Breast epithelium (tissue), 4 donors: Measurements from ENCODE around the gene CORO7. TPM values are rescaled to one million over a fixed set of nuclear protein-coding genes. Genes with fewer than 3 reads are reported as not detected.

Source experiments
- DNase-seq, 2 donors: peaks; one replicate each; pipeline ENCODE4 v3.0.0-alpha.2; 2019; ENCODE audit warnings: low spot score in 2 of 2
- H3K27ac ChIP-seq, 2 donors: fragments of 200-600 bp; sonication (generic) in 1 of 2; one replicate each; pipeline ENCODE4 v1.5.1; 2016 to 2019; ENCODE audit warnings: mild to moderate bottlenecking in 1 of 2
- H3K27me3 ChIP-seq, 2 donors: fragments of 200-600 bp; sonication (generic) in 1 of 2; one replicate each; pipeline versions ENCODE4 v1.5.1 to v1.6.0; 2017 to 2019; ENCODE audit warnings: control low read depth in 1 of 2, mild to moderate bottlenecking in 1 of 2
- H3K36me3 ChIP-seq: fragments of 200-600 bp; one replicate; pipeline ENCODE4 v1.5.1; 2019
- H3K4me1 ChIP-seq, 2 donors: fragments of 200-600 bp; sonication (generic); one replicate each; pipeline ENCODE4 v1.5.1; 2016 to 2019; ENCODE audit warnings: control low read depth in 1 of 2
- H3K4me3 ChIP-seq, 3 donors: fragments of 200-600 bp; sonication (generic); 1 replicate in 2 of 3; 2 replicates in 1 of 3; pipeline ENCODE4 v1.5.1; 2016 to 2019; ENCODE audit warnings: mild to moderate bottlenecking in 3 of 3, moderate library complexity in 2 of 3
- H3K9me3 ChIP-seq, 2 donors: fragments of 200-600 bp; sonication (generic) in 1 of 2; one replicate each; pipeline ENCODE4 v1.5.1; 2016 to 2019; ENCODE audit warnings: control low read depth in 1 of 2
- POLR2A ChIP-seq: fragments of 450-650 bp; IDR thresholded peaks from one replicate; pipeline ENCODE4 v1.6.1; 2016; ENCODE audit warnings: antibody characterized with exemption, mild to moderate bottlenecking, moderate library complexity
- POLR2AphosphoS5 ChIP-seq, 3 donors: sonication (generic); formaldehyde crosslinking; IDR thresholded peaks; one replicate each; pipeline ENCODE4 v1.6.1; 2017; ENCODE audit warnings: antibody characterized with exemption in 3 of 3
- intact Hi-C: fragments of 100-400 bp; cut with DNase I; formaldehyde crosslinking; loops from one replicate; pipeline ENCODE4 v1.15.1; 2023; ENCODE audit warnings: low total_unique reads
- total RNA-seq, 3 donors: library from RNA; depleted of rRNA; stranded (reverse); fragments of >200 nt; gene quantifications; one replicate each; pipeline ENCODE4 v1.1.0, GENCODE V29; 2016
- TF ChIP-seq, protein P1 (sequence below), 3 donors: fragments of 450-650 bp; IDR thresholded peaks; one replicate each; pipeline ENCODE4 v1.5.1; 2016 to 2017; ENCODE audit warnings: antibody characterized with exemption in 3 of 3, mild to moderate bottlenecking in 3 of 3, moderate library complexity in 3 of 3

Gene CORO7
- total RNA-seq, 3 donors from 2014 or later: 19.7 to 25.9 (median 22.7) TPM

DNA sequence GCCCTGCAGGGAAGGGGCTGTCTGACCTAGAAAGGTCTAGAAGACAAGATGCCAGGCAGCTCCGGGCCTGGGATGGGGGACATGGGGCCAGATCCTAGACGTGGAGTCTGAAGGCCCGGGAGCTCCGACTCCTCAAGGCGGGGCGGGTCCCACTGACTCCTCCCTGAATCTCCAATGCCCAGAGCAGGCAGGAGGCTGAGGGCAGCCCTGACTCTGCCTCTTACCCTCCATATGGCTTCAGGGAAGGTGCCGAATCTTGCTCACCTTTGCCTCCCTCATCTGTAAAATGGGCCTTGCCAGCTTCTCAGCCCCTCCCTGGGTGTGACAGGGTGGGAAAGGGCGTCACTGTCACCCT, 30.0 kb downstream of the CORO7 start:
- DNase-seq: no peak
- no peaks in the 10 kb centered on the region for H3K27me3 ChIP-seq
- intact Hi-C loops: no loop called here
- no peak overlapping the region for H3K4me3 ChIP-seq
- H3K4me1 ChIP-seq: peaks cover 4 to 15% of the 10 kb centered on the region in 2 donors
- H3K27ac ChIP-seq: peak overlapping the region; percentile 66 to 85
- H3K9me3 ChIP-seq: no peaks in the 10 kb centered on the region
- peaks cover 4% of the 10 kb centered on the region for H3K36me3 ChIP-seq
- TF ChIP-seq, protein P1, sequence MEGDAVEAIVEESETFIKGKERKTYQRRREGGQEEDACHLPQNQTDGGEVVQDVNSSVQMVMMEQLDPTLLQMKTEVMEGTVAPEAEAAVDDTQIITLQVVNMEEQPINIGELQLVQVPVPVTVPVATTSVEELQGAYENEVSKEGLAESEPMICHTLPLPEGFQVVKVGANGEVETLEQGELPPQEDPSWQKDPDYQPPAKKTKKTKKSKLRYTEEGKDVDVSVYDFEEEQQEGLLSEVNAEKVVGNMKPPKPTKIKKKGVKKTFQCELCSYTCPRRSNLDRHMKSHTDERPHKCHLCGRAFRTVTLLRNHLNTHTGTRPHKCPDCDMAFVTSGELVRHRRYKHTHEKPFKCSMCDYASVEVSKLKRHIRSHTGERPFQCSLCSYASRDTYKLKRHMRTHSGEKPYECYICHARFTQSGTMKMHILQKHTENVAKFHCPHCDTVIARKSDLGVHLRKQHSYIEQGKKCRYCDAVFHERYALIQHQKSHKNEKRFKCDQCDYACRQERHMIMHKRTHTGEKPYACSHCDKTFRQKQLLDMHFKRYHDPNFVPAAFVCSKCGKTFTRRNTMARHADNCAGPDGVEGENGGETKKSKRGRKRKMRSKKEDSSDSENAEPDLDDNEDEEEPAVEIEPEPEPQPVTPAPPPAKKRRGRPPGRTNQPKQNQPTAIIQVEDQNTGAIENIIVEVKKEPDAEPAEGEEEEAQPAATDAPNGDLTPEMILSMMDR (IDR thresholded peaks at IDR 0.05): no peak

DNA sequence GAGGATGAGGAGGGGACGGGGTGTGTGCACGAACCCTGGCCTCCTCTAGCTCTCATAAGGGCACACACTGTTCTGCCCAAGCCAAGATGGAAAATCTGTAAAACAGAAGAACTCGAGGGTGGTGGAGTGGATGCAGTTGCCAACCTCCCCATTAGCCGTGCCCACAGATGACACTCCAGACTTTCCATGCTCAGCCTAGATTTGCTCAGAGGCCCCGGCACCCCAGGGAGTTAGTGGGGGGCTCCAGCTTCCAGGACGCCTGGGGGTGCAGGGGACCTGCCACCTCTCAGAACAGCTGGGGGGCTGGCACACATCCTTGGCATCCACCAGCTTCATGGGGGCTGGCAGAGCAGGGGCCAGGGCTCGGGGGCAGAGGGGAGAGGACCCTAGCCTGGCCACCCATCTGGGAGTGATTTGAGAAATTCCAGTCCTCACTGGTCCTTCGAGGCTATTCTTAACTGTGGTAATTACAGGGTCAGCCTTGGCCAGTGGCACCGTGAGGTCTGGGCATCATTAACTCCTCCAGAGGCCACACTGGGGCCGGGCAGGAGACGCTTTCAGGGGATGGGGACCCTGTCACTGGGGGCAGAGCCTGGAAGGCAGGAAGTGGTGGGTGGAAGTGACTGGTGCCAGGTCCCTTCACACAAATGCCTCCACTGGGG, 30.5 kb downstream of the CORO7 start:
- no peak for DNase-seq
- H3K27ac ChIP-seq: peak overlapping the region; percentile 66 to 85
- intact Hi-C loops: no loop called here

DNA sequence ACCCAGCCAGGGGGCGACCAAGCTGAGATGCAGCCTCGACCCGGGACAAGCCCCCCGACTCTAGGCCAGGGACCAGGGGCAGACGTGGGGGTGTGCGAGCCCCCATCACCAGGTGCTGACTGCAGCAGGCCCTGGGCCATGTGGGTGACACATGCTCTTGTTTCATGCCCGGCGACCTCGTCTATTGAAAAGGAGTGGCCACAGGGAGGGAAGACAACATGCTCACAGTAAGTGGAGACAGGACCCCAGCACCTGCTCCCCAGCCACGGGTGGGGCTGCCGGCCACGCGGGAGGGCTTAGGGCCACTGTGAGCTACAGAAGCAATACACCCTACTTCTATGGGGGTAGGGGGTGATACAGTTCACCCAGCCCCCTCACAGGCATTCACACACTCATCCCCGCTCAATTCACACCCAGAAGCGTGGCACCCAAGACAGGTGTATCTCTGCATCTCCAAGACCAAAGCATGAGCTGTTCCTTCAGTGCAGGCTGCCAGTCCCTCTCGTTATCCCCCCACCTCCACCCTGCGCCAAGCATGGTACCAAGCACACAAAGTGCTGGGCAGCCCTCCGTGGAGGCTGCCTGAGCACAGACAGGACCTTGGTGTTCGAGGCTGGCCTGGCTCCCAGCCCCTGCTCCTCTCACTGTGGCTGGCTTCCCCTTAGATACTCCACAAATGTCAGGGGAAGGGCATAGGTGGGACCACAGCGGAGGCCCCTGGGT, 31.2 kb downstream of the CORO7 start:
- TF ChIP-seq POLR2AphosphoS5 (IDR thresholded peaks at IDR 0.05): no peak
- TF ChIP-seq, protein P1 (IDR thresholded peaks at IDR 0.05): no peak
- TF ChIP-seq POLR2A: no peak
- no peak for DNase-seq
- Histone ChIP-seq H3K9me3 (no peaks in the 10 kb centered on the region), H3K4me1 (peaks cover 4 to 15% of the 10 kb centered on the region in 2 donors), H3K4me3 (no peak overlapping the region), H3K27me3 (no peaks in the 10 kb centered on the region), H3K27ac (peak overlapping the region; percentile 66 to 85), H3K36me3 (peaks cover 4% of the 10 kb centered on the region)
- intact Hi-C loops: no loop called here

More for the DNA sequence above, 30.5 kb downstream of the CORO7 start:
- Histone ChIP-seq H3K4me1 (peaks cover 4 to 15% of the 10 kb centered on the region in 2 donors), H3K27me3 (no peaks in the 10 kb centered on the region), H3K36me3 (peaks cover 4% of the 10 kb centered on the region), H3K9me3 (no peaks in the 10 kb centered on the region), H3K4me3 (no peak overlapping the region)
- no peak for TF ChIP-seq POLR2A
- TF ChIP-seq, protein P1 (IDR thresholded peaks at IDR 0.05): no peak
- TF ChIP-seq POLR2AphosphoS5 (IDR thresholded peaks at IDR 0.05): no peak

DNA sequence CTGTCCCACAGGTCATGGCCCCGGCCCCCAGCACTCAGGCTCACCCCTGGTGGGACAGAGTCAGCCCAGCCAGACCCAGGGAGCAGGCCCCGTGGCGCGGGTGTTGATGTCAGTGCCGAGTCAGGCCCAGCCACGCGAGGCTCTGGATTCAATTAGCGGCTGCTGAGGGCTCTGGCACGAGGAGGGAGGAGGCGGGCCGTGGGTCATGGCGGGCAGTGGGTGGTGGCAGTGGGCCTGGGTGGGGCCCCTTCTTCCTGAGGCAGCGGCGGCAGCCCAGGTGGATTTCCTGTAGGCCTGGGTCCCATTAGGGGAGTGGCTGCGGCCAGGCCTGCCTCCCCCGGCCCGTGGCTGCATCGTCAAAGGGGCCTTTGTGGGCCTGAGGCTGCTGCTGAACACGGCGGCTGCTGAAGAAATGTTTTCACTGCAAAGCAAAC, 31.9 kb downstream of the CORO7 start:
- peak overlapping the region; percentile 66 to 85 for H3K27ac ChIP-seq
- TF ChIP-seq POLR2AphosphoS5 (IDR thresholded peaks at IDR 0.05) (peak in 1 of 3 donors; percentile 20), POLR2A (no peak)
- DNase-seq: peak in 1 of 2 donors; percentile 38
- H3K9me3 ChIP-seq: no peaks in the 10 kb centered on the region
- intact Hi-C loops: no loop called here
- peaks cover 4% of the 10 kb centered on the region for H3K36me3 ChIP-seq
- peaks cover 4 to 15% of the 10 kb centered on the region in 2 donors for H3K4me1 ChIP-seq
- H3K27me3 ChIP-seq: no peaks in the 10 kb centered on the region
- H3K4me3 ChIP-seq: no peak overlapping the region

DNA sequence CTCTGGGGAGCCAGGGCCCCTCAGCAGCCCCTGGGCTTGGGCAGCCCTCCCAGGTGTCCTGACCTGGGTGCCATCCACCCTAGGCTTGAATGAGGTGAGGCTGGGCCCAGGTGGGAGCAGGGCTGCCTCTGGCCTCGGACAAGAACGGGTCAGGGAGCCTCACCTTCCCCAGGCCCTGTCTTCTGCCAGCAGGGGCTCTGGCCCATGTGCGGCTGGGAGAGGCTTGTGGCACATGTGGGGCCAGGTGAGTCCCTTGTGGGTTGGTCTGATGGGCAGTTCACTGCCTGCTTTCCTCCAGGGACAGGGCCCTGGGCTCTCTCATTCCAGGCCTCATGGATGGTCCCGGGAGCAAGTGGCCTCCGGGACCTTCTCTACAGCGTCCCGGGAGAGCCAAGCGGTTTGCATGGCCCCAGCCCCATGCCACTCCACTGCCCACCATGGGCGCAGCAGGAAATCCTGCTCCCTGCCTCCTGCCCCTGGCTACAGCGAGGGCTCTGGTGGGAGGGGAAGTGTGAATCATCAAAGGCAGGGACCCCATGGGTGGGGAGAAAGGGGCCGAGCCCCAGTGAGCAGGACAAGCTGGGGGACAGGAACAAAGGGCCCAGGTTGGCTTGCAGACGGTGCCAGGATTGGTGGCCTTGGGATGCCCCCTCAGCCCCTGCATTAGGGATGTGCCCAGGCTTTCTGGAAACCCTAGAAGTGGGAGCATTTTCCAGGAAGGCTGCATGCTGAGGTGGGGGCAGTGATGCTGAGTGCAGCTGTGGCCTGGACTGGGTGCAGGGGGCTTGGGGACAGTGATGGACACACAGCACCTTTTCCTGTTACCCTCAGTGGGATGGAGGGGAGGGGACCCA, 32.6 kb downstream of the CORO7 start:
- peak overlapping the region; percentile 66 to 85 for H3K27ac ChIP-seq
- H3K9me3 ChIP-seq: no peaks in the 10 kb centered on the region
- peaks cover 5 to 19% of the 10 kb centered on the region in 2 donors for H3K4me1 ChIP-seq
- no peak overlapping the region for H3K4me3 ChIP-seq
- no peak for DNase-seq
- TF ChIP-seq, protein P1 (IDR thresholded peaks at IDR 0.05): no peak
- TF ChIP-seq POLR2AphosphoS5 (IDR thresholded peaks at IDR 0.05) (no peak), POLR2A (no peak)
- intact Hi-C loops: no loop called here
- H3K36me3 ChIP-seq: peaks cover 4% of the 10 kb centered on the region
- no peaks in the 10 kb centered on the region for H3K27me3 ChIP-seq
